Measurements from ENCODE around the gene MXD4.
A peak's percentile ranks its signal among the peaks of the same experiment; 100 is the strongest.

MXD4 gene

DNA sequence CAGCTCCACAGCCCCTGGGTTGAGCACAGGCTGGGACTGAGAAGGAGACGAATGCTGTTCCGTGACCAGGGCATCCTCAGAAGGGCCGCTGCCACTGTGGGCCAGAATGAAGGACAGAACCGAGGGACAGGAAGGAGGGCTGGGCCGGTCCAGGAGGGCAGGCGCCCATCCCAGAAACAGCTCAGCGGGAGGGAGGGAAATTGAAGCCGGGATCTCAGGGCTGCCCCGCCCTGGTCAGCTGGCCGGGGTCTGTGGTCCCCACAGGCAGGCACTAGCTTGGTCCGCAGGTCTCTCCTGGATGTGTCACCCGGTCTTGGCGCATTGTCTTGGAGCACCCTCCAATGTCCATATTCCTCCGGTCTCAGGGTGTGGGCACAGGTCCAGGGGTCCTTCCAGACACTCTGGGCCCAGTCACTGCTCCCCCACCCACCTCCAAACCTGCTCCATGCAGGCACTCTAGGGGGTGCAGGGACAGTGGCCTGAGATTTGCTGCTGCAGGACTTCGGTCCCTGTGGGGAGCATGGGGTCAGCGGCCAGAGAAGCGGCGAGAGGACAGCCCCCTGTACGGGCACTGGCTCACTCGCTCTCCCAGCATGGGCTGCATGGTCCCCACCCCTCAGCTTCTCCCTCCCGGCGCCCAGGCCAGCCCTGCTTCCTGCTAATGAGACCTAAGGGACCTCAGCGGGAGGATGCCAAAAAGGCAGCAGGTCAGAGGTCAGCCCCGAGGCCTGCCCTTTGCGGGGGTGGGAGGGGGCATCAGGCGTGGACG, 23.9 kb upstream of the MXD4 start:
- DNase-seq (ENCODE audit: insufficient read length, low spot score) (no peak), FAIRE-seq (no peak)
- no peak for TF ChIP-seq TAF1 (IDR thresholded peaks at IDR 0.05; ENCODE audit: low read depth, low read length)

GRCh38 chr4:2284934-2285612, 23.2 kb upstream of the MXD4 start:
- no peak for TF ChIP-seq POLR2AphosphoS5 (IDR thresholded peaks at IDR 0.05; ENCODE audit: low read depth, low read length)
- no peak for TF ChIP-seq POLR2A (IDR thresholded peaks at IDR 0.05; ENCODE audit: low read depth, low read length)
- no peak for TF ChIP-seq POU2F2 (IDR thresholded peaks at IDR 0.05; ENCODE audit: low read depth, low read length)
- no peak for TF ChIP-seq SPI1 (IDR thresholded peaks at IDR 0.05; ENCODE audit: low read depth, low read length)
- no peak for TF ChIP-seq PAX5 (IDR thresholded peaks at IDR 0.05; ENCODE audit: insufficient read depth, low read length, severe bottlenecking)
- TF ChIP-seq TAF1 (IDR thresholded peaks at IDR 0.05; ENCODE audit: low read depth, low read length): no peak
- no peak for FAIRE-seq
- DNase-seq (ENCODE audit: insufficient read length, low spot score): no peak

GRCh38 chr4:2284161-2284933, 22.4 kb upstream of the MXD4 start:
- no peak for DNase-seq (ENCODE audit: insufficient read length, low spot score)
- TF ChIP-seq POLR2A (IDR thresholded peaks at IDR 0.05; ENCODE audit: low read depth, low read length): no peak
- no peak for TF ChIP-seq TAF1 (IDR thresholded peaks at IDR 0.05; ENCODE audit: low read depth, low read length)
- TF ChIP-seq SPI1 (IDR thresholded peaks at IDR 0.05; ENCODE audit: low read depth, low read length): no peak
- TF ChIP-seq POU2F2 (IDR thresholded peaks at IDR 0.05; ENCODE audit: low read depth, low read length): no peak
- no peak for TF ChIP-seq POLR2AphosphoS5 (IDR thresholded peaks at IDR 0.05; ENCODE audit: low read depth, low read length)
- TF ChIP-seq PAX5 (IDR thresholded peaks at IDR 0.05; ENCODE audit: insufficient read depth, low read length, severe bottlenecking): no peak
- FAIRE-seq: no peak

- FAIRE-seq (no peak), DNase-seq (ENCODE audit: insufficient read length, low spot score) (no peak)
- TF ChIP-seq SPI1 (IDR thresholded peaks at IDR 0.05; ENCODE audit: low read depth, low read length) (no peak), PAX5 (IDR thresholded peaks at IDR 0.05; ENCODE audit: insufficient read depth, low read length, severe bottlenecking) (no peak), TAF1 (IDR thresholded peaks at IDR 0.05; ENCODE audit: low read depth, low read length) (no peak)
These were observed 21.3 kb upstream of the MXD4 start for GRCh38 chr4:2283199-2283711.

DNA sequence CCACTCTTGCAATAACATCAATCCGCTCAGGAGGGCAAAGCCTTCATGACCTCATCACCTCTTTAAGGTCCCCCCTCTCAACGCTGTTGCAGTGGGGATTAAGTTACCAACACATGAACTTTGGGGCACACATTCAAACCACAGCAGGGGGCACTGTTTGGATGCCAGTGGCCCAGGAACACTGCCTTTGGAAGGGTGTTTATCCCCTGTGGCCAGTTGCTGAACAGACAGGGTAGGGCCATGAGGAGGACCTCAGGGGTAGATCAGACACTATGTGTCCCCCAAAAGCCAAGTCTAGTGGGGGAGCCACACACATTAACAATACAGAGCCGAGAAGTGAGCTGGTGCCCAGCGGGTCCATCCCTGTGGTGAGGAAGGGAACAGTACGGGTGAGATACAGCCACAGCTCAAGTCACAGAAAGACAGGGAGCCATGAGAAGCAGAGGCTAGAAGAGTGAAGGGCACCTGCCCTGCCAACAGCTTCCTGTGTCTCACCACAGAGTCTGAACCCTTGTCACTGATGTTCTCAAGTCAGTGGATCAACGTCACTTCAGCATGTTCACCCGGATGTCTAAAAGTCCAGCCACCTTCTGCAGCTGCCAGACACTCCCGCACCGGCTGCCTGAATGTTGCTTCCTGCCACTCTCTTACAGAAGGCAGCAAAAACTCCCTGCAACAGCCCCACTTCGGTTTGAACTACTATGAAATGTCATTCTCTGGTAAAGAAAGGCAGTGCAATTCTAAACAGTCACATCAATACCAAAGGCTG, 19.9 kb upstream of the MXD4 start:
- DNase-seq (ENCODE audit: insufficient read length, low spot score): peak; percentile 51
- TF ChIP-seq POLR2A (IDR thresholded peaks at IDR 0.05; ENCODE audit: low read depth, low read length) (no peak), SPI1 (IDR thresholded peaks at IDR 0.05; ENCODE audit: low read depth, low read length) (no peak), TAF1 (IDR thresholded peaks at IDR 0.05; ENCODE audit: low read depth, low read length) (no peak), POLR2AphosphoS5 (IDR thresholded peaks at IDR 0.05; ENCODE audit: low read depth, low read length) (no peak), PAX5 (IDR thresholded peaks at IDR 0.05; ENCODE audit: insufficient read depth, low read length, severe bottlenecking) (no peak), POU2F2 (IDR thresholded peaks at IDR 0.05; ENCODE audit: low read depth, low read length) (no peak)
- peak; percentile 85 for FAIRE-seq

GRCh38 chr4:2280531-2281300, 18.8 kb upstream of the MXD4 start:
- no peak for FAIRE-seq
- no peak for DNase-seq (ENCODE audit: insufficient read length, low spot score)

GRCh38 chr4:2277956-2278355, 16.0 kb upstream of the MXD4 start:
- FAIRE-seq (no peak), DNase-seq (ENCODE audit: insufficient read length, low spot score) (no peak)
- no peak for TF ChIP-seq POLR2A (IDR thresholded peaks at IDR 0.05; ENCODE audit: low read depth, low read length)
- TF ChIP-seq POU2F2 (IDR thresholded peaks at IDR 0.05; ENCODE audit: low read depth, low read length): no peak
- TF ChIP-seq PAX5 (IDR thresholded peaks at IDR 0.05; ENCODE audit: insufficient read depth, low read length, severe bottlenecking): no peak
- no peak for TF ChIP-seq SPI1 (IDR thresholded peaks at IDR 0.05; ENCODE audit: low read depth, low read length)
- no peak for TF ChIP-seq TAF1 (IDR thresholded peaks at IDR 0.05; ENCODE audit: low read depth, low read length)

More at GRCh38 chr4:2280531-2281300, 18.8 kb upstream of the MXD4 start:
- TF ChIP-seq TAF1 (IDR thresholded peaks at IDR 0.05; ENCODE audit: low read depth, low read length) (no peak), POU2F2 (IDR thresholded peaks at IDR 0.05; ENCODE audit: low read depth, low read length) (no peak)

GRCh38 chr4:2276581-2277325, 14.8 kb upstream of the MXD4 start:
- FAIRE-seq: no peak
- TF ChIP-seq POLR2A (IDR thresholded peaks at IDR 0.05; ENCODE audit: low read depth, low read length): no peak
- no peak for TF ChIP-seq POU2F2 (IDR thresholded peaks at IDR 0.05; ENCODE audit: low read depth, low read length)
- TF ChIP-seq PAX5 (IDR thresholded peaks at IDR 0.05; ENCODE audit: insufficient read depth, low read length, severe bottlenecking): no peak
- TF ChIP-seq POLR2AphosphoS5 (IDR thresholded peaks at IDR 0.05; ENCODE audit: low read depth, low read length): no peak
- no peak for TF ChIP-seq TAF1 (IDR thresholded peaks at IDR 0.05; ENCODE audit: low read depth, low read length)
- no peak for TF ChIP-seq SPI1 (IDR thresholded peaks at IDR 0.05; ENCODE audit: low read depth, low read length)
- DNase-seq (ENCODE audit: insufficient read length, low spot score): no peak
